ENCODE measurements around the gene MRPS27.

MRPS27 gene

GRCh38 chr5:72232838-72233237 lies 87.2 kb downstream of the MRPS27 start:
- no peak for DNase-seq (ENCODE audit: insufficient read length, low spot score)
- no peak for TF ChIP-seq PAX5 (IDR thresholded peaks at IDR 0.05; ENCODE audit: insufficient read depth, low read length, severe bottlenecking)
- no peak for TF ChIP-seq POU2F2 (IDR thresholded peaks at IDR 0.05; ENCODE audit: low read depth, low read length)
- no peak for TF ChIP-seq TAF1 (IDR thresholded peaks at IDR 0.05; ENCODE audit: low read depth, low read length)
- no peak for TF ChIP-seq SPI1 (IDR thresholded peaks at IDR 0.05; ENCODE audit: low read depth, low read length)
- no peak for TF ChIP-seq POLR2A (IDR thresholded peaks at IDR 0.05; ENCODE audit: low read depth, low read length)
- no peak for TF ChIP-seq POLR2AphosphoS5 (IDR thresholded peaks at IDR 0.05; ENCODE audit: low read depth, low read length)
- FAIRE-seq = no peak

- DNase-seq (ENCODE audit: insufficient read length, low spot score) (no peak), FAIRE-seq (no peak)
- TF ChIP-seq TAF1 (IDR thresholded peaks at IDR 0.05; ENCODE audit: low read depth, low read length) (no peak), SPI1 (IDR thresholded peaks at IDR 0.05; ENCODE audit: low read depth, low read length) (no peak)
Observed at GRCh38 chr5:72231991-72232703, 87.9 kb downstream of the MRPS27 start.

GRCh38 chr5:72228960-72229359 lies 91.1 kb downstream of the MRPS27 start:
- DNase-seq (ENCODE audit: insufficient read length, low spot score) (no peak), FAIRE-seq (no peak)
- TF ChIP-seq SPI1 (IDR thresholded peaks at IDR 0.05; ENCODE audit: low read depth, low read length) = no peak
- TF ChIP-seq PAX5 (IDR thresholded peaks at IDR 0.05; ENCODE audit: insufficient read depth, low read length, severe bottlenecking) = no peak
- TF ChIP-seq POLR2AphosphoS5 (IDR thresholded peaks at IDR 0.05; ENCODE audit: low read depth, low read length) = no peak
- no peak for TF ChIP-seq POU2F2 (IDR thresholded peaks at IDR 0.05; ENCODE audit: low read depth, low read length)
- no peak for TF ChIP-seq TAF1 (IDR thresholded peaks at IDR 0.05; ENCODE audit: low read depth, low read length)
- TF ChIP-seq POLR2A (IDR thresholded peaks at IDR 0.05; ENCODE audit: low read depth, low read length) = no peak

GRCh38 chr5:72226950-72227349 lies 93.1 kb downstream of the MRPS27 start:
- FAIRE-seq (no peak), DNase-seq (ENCODE audit: insufficient read length, low spot score) (no peak)
- TF ChIP-seq SPI1 (IDR thresholded peaks at IDR 0.05; ENCODE audit: low read depth, low read length) (no peak), TAF1 (IDR thresholded peaks at IDR 0.05; ENCODE audit: low read depth, low read length) (no peak), POLR2AphosphoS5 (IDR thresholded peaks at IDR 0.05; ENCODE audit: low read depth, low read length) (no peak), POLR2A (IDR thresholded peaks at IDR 0.05; ENCODE audit: low read depth, low read length) (no peak), PAX5 (IDR thresholded peaks at IDR 0.05; ENCODE audit: insufficient read depth, low read length, severe bottlenecking) (no peak)

- TF ChIP-seq POLR2AphosphoS5 (IDR thresholded peaks at IDR 0.05; ENCODE audit: low read depth, low read length) (no peak), PAX5 (IDR thresholded peaks at IDR 0.05; ENCODE audit: insufficient read depth, low read length, severe bottlenecking) (no peak), POLR2A (IDR thresholded peaks at IDR 0.05; ENCODE audit: low read depth, low read length) (no peak), POU2F2 (IDR thresholded peaks at IDR 0.05; ENCODE audit: low read depth, low read length) (no peak), TAF1 (IDR thresholded peaks at IDR 0.05; ENCODE audit: low read depth, low read length) (no peak), SPI1 (IDR thresholded peaks at IDR 0.05; ENCODE audit: low read depth, low read length) (no peak)
- FAIRE-seq (no peak), DNase-seq (ENCODE audit: insufficient read length, low spot score) (no peak)
Observed at GRCh38 chr5:72225741-72226140, 94.3 kb downstream of the MRPS27 start.

- DNase-seq (ENCODE audit: insufficient read length, low spot score) (no peak), FAIRE-seq (no peak)
- TF ChIP-seq POU2F2 (IDR thresholded peaks at IDR 0.05; ENCODE audit: low read depth, low read length) = no peak
- TF ChIP-seq POLR2AphosphoS5 (IDR thresholded peaks at IDR 0.05; ENCODE audit: low read depth, low read length) = no peak
- no peak for TF ChIP-seq PAX5 (IDR thresholded peaks at IDR 0.05; ENCODE audit: insufficient read depth, low read length, severe bottlenecking)
- TF ChIP-seq SPI1 (IDR thresholded peaks at IDR 0.05; ENCODE audit: low read depth, low read length) = no peak
- no peak for TF ChIP-seq POLR2A (IDR thresholded peaks at IDR 0.05; ENCODE audit: low read depth, low read length)
- TF ChIP-seq TAF1 (IDR thresholded peaks at IDR 0.05; ENCODE audit: low read depth, low read length) = no peak
Observed at GRCh38 chr5:72224946-72225463, 95.0 kb downstream of the MRPS27 start.

GRCh38 chr5:72223371-72223770 lies 96.7 kb downstream of the MRPS27 start:
- DNase-seq (ENCODE audit: insufficient read length, low spot score) (no peak), FAIRE-seq (no peak)
- TF ChIP-seq SPI1 (IDR thresholded peaks at IDR 0.05; ENCODE audit: low read depth, low read length) = no peak

- no peak for FAIRE-seq
- TF ChIP-seq TAF1 (IDR thresholded peaks at IDR 0.05; ENCODE audit: low read depth, low read length) (no peak), POU2F2 (IDR thresholded peaks at IDR 0.05; ENCODE audit: low read depth, low read length) (no peak), SPI1 (IDR thresholded peaks at IDR 0.05; ENCODE audit: low read depth, low read length) (no peak), POLR2A (IDR thresholded peaks at IDR 0.05; ENCODE audit: low read depth, low read length) (no peak), POLR2AphosphoS5 (IDR thresholded peaks at IDR 0.05; ENCODE audit: low read depth, low read length) (no peak), PAX5 (IDR thresholded peaks at IDR 0.05; ENCODE audit: insufficient read depth, low read length, severe bottlenecking) (no peak)
- no peak for DNase-seq (ENCODE audit: insufficient read length, low spot score)
Observed at GRCh38 chr5:72222521-72222920, 97.5 kb downstream of the MRPS27 start.

GRCh38 chr5:72221541-72221940 lies 98.5 kb downstream of the MRPS27 start:
- DNase-seq (ENCODE audit: insufficient read length, low spot score) = no peak
- FAIRE-seq = no peak
- no peak for TF ChIP-seq PAX5 (IDR thresholded peaks at IDR 0.05; ENCODE audit: insufficient read depth, low read length, severe bottlenecking)
- TF ChIP-seq POU2F2 (IDR thresholded peaks at IDR 0.05; ENCODE audit: low read depth, low read length) = no peak
- no peak for TF ChIP-seq POLR2A (IDR thresholded peaks at IDR 0.05; ENCODE audit: low read depth, low read length)
- TF ChIP-seq SPI1 (IDR thresholded peaks at IDR 0.05; ENCODE audit: low read depth, low read length) = no peak
- no peak for TF ChIP-seq TAF1 (IDR thresholded peaks at IDR 0.05; ENCODE audit: low read depth, low read length)
- TF ChIP-seq POLR2AphosphoS5 (IDR thresholded peaks at IDR 0.05; ENCODE audit: low read depth, low read length) = no peak

- no peak for DNase-seq (ENCODE audit: insufficient read length, low spot score)
- FAIRE-seq = no peak
- TF ChIP-seq POLR2A (IDR thresholded peaks at IDR 0.05; ENCODE audit: low read depth, low read length) (no peak), TAF1 (IDR thresholded peaks at IDR 0.05; ENCODE audit: low read depth, low read length) (no peak), PAX5 (IDR thresholded peaks at IDR 0.05; ENCODE audit: insufficient read depth, low read length, severe bottlenecking) (no peak), POU2F2 (IDR thresholded peaks at IDR 0.05; ENCODE audit: low read depth, low read length) (no peak), POLR2AphosphoS5 (IDR thresholded peaks at IDR 0.05; ENCODE audit: low read depth, low read length) (no peak), SPI1 (IDR thresholded peaks at IDR 0.05; ENCODE audit: low read depth, low read length) (no peak)
Observed at GRCh38 chr5:72221099-72221498, 98.9 kb downstream of the MRPS27 start.

All from GM12891 (cell line).